Activated T-helper 1 cell treated with anti-CD3 and anti-CD28 coated beads, Interleukin-12 subunit alpha, Interleukin-12 subunit beta, Interleukin-2, Interleukin-4 antibody, amounts not matched to agents 30 ng/mL and 10 ng/mL and 1 ng/mL, durations not matched to agents 14 hours and 24 hours and 36 hours (primary cell): ENCODE results near the gene ACAP1. TPM values are rescaled to one million over a fixed set of nuclear protein-coding genes. Genes with fewer than 3 reads are reported as not detected.
A peak's percentile ranks its signal among the peaks of the same experiment; 100 is the strongest.
"Not testable (repeated sequence)": the region's sequence is repeated elsewhere in the genome, so short reads cannot be mapped to it uniquely, and the experiment has no call there.

ENCODE experiments used
- DNase-seq: peaks from one replicate; pipeline ENCODE4 v3.0.0; 2021; ENCODE audit warnings: low spot score
- H3K27ac Mint-ChIP-seq: one replicate; pipeline ENCODE4 v1.8.0; 2021; ENCODE audit warnings: mild to moderate bottlenecking, mixed read lengths
- H3K27me3 Mint-ChIP-seq: one replicate; pipeline ENCODE4 v1.8.0; 2022; ENCODE audit warnings: mild to moderate bottlenecking, moderate library complexity, mixed read lengths; ENCODE audit not compliant: insufficient read depth
- H3K36me3 Mint-ChIP-seq: one replicate; pipeline ENCODE4 v1.8.0; 2021; ENCODE audit warnings: low read depth, mixed read lengths
- H3K4me1 Mint-ChIP-seq: one replicate; pipeline ENCODE4 v1.8.0; 2021; ENCODE audit warnings: low read depth, mixed read lengths
- H3K4me3 Mint-ChIP-seq: one replicate; pipeline ENCODE4 v1.8.0; 2021; ENCODE audit warnings: mild to moderate bottlenecking, moderate library complexity, mixed read lengths
- H3K9me3 Mint-ChIP-seq: one replicate; pipeline ENCODE4 v1.8.0; 2021; ENCODE audit warnings: mixed read lengths
- intact Hi-C: fragments of 100-400 bp; cut with micrococcal nuclease; formaldehyde crosslinking; loops from one replicate; pipeline ENCODE4 v1.15.1; 2024
- total RNA-seq: library from RNA; stranded (reverse); gene quantifications from 2 replicates; pipeline ENCODE4 v1.2.3, GENCODE V29; 2022

Gene ACAP1
- total RNA-seq, 1 donor from 2014 or later: 266 TPM

DNA sequence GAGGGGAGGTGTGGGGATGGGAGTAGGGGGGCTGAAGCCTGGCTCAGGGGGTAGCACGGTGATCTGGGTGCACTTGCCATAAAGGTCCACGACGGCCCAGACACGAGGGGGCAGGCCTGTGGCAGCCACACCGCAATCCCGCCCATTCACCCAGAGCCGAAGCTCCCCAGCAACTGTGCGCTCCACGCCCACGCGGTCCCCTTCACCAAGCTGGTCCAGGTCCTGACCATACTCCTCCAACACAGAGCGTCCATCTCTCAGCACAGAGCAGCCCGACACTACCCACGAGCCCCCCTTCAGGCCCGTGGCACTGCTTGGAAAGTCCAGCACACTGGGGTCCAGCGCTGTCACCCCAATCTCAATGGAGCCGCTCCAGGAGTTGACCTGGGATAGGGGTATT, 8.8 kb upstream of the ACAP1 start:
- DNase-seq: no peak
- Mint-ChIP-seq H3K27ac (no peak overlapping the region), H3K4me3 (peak overlapping the region; percentile 57), H3K9me3 (no peaks in the 10 kb centered on the region), H3K4me1 (peaks cover 33% of the 10 kb centered on the region), H3K36me3 (peaks cover 3% of the 10 kb centered on the region), H3K27me3 (no peaks in the 10 kb centered on the region)
- intact Hi-C loops: no loop called here

DNA sequence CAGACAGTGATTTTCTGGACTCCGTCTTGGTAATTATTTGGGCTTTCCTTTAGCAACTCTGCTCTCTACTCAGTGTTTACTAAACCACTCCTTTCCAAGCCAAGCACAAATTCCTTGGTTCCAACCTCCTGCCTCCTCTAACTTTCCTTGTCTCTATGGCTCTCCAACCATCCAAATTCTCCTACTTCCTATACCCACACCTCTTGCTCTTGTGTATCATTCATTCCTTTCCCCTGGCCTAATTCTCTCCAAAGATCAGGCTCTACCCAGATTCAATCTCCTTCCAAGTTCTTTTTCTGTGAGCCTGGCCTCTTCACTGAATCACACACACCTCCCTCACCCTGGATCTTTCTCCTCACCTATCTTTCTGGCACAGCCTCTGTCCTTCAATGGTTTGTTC, 8.3 kb upstream of the ACAP1 start:
- H3K9me3 Mint-ChIP-seq: no peaks in the 10 kb centered on the region
- H3K4me1 Mint-ChIP-seq: peaks cover 38% of the 10 kb centered on the region
- H3K4me3 Mint-ChIP-seq: peak overlapping the region; percentile 97
- H3K27me3 Mint-ChIP-seq: no peaks in the 10 kb centered on the region
- H3K36me3 Mint-ChIP-seq: peaks cover 3% of the 10 kb centered on the region
- intact Hi-C loops: loop anchor here (2.0 kb wide), 1 partner anchor 67 kb away; the partner anchor contains the start of gene PLSCR3
- DNase-seq: no peak
- peak overlapping the region; percentile 62 for H3K27ac Mint-ChIP-seq

DNA sequence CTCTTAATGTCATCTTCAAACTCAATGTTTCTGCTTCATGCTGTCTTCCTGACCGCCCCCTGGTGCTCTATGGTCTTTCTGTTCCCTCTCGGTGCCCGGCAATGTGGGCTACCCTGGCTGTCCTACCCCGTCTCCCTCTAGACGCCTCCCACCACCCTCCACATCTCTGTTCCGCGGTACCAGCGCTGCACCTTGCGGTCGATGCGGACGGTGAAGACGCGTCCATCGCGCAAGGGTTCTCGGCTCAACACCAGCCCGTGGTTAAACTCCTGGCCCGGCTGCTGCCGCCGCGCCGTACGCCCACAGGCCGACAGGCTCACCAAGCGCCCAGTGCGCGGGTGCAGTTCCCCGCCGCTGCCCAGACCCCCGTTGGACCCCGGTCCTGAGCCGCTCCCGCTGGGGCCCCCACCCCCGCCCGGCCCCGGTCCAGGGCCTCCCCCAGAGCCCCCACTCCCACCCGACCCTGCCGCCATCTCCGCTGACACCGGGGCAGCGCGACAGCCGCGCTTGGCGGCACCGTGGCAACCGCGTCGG, 7.4 kb upstream of the ACAP1 start, which contains the start of gene NEURL4:
Gene NEURL4, minus strand, starts transcription at position 496 of the 534 bp plus-strand sequence. Its CDS starts 23 bp downstream, at position 473.
- Mint-ChIP-seq H3K9me3 (no peaks in the 10 kb centered on the region), H3K27me3 (no peaks in the 10 kb centered on the region), H3K4me3 (peak within 1 kb of the TSS; percentile 97), H3K36me3 (no peaks in the 10 kb centered on the region), H3K4me1 (peaks cover 38% of the 10 kb centered on the region), H3K27ac (peak within 1 kb of the TSS; percentile 94)
- intact Hi-C loops: loop anchor here (1.0 to 2.0 kb wide), 10 partner anchors 8 to 357 kb away; partner anchors contain the start of genes EIF5A, GPS2, PLSCR3 and POLR2A
- DNase-seq: no peak

DNA sequence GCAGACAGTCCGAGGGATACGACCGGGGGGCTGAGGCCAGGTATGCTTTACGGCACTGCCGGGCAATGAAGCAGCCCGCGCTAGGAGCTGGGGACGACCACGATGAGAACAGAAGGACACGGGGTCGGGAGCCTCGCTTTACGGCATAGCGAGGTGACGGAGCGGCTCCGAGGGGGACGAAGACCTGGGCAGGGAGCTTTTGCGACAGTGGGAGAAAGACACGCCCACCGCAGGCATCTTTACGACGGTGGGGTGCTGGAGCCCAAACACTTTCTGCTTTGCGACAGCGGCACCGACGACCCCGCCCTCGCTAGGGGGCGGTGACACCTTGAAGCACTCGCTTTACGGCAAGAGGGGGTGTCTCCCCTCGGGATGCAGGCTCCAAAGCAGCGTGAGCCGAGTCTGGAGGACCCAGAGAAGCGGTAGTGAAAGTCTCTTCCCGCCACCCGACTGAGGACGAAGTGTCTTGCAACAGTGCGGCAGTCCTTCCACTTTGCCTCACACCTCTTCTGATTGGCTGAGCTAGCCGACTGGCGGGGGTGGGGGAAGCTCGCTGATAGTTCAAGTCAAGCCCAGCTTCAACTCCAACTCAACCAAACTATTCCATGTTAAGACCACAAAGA, 6.8 kb upstream of the ACAP1 start:
- no peaks in the 10 kb centered on the region for H3K27me3 Mint-ChIP-seq
- H3K36me3 Mint-ChIP-seq: no peaks in the 10 kb centered on the region
- H3K4me1 Mint-ChIP-seq: peaks cover 38% of the 10 kb centered on the region
- peak overlapping the region; percentile 94 for H3K27ac Mint-ChIP-seq
- DNase-seq: peak; percentile 94
- peak overlapping the region; percentile 93 for H3K4me3 Mint-ChIP-seq
- no peaks in the 10 kb centered on the region for H3K9me3 Mint-ChIP-seq
- intact Hi-C loops: loop anchor here (1.0 to 2.0 kb wide), 10 partner anchors 8 to 357 kb away; partner anchors contain the start of genes EIF5A, GPS2, PLSCR3 and POLR2A

DNA sequence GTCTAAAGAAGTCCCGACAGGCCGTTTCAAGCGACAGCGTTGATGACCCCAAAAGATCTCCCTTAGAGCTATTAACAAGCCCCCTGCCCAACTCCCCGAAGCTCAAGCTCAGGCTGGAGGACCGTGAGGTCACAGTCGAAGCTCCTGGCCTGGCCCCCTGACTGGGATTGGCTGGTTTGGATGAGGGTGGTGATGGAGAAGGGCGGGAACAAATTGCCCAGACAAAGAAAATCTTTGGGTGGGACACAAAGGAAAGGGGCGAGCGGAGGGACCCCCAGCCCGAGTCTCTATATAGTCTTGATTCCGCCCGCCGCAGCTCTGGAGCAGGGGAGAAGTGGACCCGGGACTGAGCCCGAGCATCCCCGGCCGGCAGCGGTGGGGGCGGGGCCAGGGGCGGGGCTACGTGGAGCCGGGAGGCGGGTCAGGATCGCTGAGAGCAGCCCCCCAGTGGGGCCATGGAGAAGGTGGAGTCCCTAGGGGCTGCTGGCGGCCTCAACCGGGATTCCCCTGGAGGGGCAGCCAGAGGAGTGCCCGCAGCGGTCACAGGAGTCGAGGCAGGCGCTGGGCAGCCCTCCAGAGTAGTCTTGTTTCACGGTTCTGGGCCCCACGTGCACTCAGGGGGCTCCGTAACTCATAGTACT, 6.2 kb upstream of the ACAP1 start:
- Mint-ChIP-seq H3K27ac (peak overlapping the region; percentile 94), H3K4me1 (peaks cover 41% of the 10 kb centered on the region)

DNA sequence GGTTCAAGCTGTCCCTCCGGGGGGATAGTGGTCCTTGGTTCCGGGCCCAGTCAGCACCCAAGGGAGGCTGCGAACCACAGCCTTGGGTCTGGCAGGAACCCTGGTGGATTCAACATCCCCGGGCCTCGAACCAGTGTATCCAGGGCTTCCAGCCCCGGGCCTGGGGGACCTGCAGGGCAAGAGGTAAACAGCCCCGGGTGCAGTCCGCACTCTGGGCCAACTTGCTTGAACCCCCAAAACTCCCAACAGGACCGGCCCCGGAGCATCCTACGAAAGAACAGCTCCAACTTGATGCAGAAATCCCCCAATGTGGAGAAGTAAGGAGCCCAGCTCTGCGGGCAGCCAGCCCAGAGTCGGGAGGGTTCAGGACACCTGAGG, 5.7 kb upstream of the ACAP1 start:
- peaks cover 46% of the 10 kb centered on the region for H3K4me1 Mint-ChIP-seq
- no peaks in the 10 kb centered on the region for H3K27me3 Mint-ChIP-seq
- H3K4me3 Mint-ChIP-seq: peak overlapping the region; percentile 93
- peak overlapping the region; percentile 40 for H3K27ac Mint-ChIP-seq
- H3K9me3 Mint-ChIP-seq: no peaks in the 10 kb centered on the region
- DNase-seq: no peak
- H3K36me3 Mint-ChIP-seq: no peaks in the 10 kb centered on the region
- intact Hi-C loops: no loop called here

More for the DNA sequence above, 6.2 kb upstream of the ACAP1 start:
- no peaks in the 10 kb centered on the region for H3K36me3 Mint-ChIP-seq
- H3K27me3 Mint-ChIP-seq: no peaks in the 10 kb centered on the region
- no peaks in the 10 kb centered on the region for H3K9me3 Mint-ChIP-seq
- H3K4me3 Mint-ChIP-seq: peak overlapping the region; percentile 93
- intact Hi-C loops: loop anchor here (1.0 to 2.0 kb wide), 10 partner anchors 7 to 356 kb away; partner anchors contain the start of genes EIF5A, GPS2, PLSCR3 and POLR2A
- DNase-seq: peak; percentile 76

DNA sequence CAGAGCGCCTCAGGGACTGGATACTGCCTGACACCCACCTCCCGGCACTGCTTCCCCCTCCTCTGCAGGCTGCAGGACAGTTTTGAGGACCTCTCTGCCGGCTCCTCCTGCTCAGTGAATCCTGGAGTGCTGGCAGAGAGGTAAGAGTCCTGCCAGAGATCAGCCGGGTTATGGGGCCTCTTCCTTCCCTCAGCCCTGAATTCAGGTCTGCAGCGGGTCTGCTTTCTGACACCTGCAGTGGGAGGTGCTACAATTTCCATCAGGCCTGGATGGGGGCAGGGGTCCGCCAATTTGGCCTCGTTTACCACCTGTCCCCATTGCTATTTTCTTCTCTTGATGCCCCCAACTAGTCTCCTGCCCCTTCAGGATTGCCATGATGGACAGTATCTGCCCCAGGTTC, 4.2 kb upstream of the ACAP1 start:
- Mint-ChIP-seq H3K27me3 (no peaks in the 10 kb centered on the region), H3K4me1 (peaks cover 57% of the 10 kb centered on the region), H3K4me3 (peak overlapping the region; percentile 69), H3K36me3 (peaks cover 4% of the 10 kb centered on the region), H3K9me3 (no peaks in the 10 kb centered on the region), H3K27ac (peak overlapping the region; percentile 80)
- intact Hi-C loops: no loop called here
- DNase-seq: no peak

DNA sequence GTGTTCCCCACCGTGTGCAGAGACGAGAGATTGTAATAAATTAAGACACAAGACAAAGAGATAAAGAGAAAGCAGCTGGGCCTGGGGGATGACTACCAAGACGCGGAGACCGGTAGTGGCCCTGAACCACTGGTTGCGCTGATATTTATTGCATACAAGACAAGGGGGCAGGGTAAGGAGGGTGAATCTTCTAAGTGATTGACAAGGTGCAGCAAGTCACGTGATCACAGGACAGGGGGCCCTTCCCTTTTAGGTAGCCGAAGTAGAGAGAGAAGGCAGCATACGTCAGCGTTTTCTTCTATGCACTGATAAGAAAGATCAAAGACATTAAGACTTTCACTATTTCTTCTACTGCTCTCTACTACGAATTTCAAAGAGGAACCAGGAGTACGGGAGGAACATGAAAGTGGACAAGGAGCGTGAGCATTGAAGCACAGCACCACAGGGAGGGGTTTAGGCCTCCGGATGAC, 3.7 kb upstream of the ACAP1 start:
- peak overlapping the region; percentile 69 for H3K4me3 Mint-ChIP-seq
- peak overlapping the region; percentile 80 for H3K27ac Mint-ChIP-seq
- peaks cover 61% of the 10 kb centered on the region for H3K4me1 Mint-ChIP-seq
- H3K27me3 Mint-ChIP-seq, H3K9me3 Mint-ChIP-seq, intact Hi-C loops, H3K36me3 Mint-ChIP-seq: not testable (repeated sequence)
- DNase-seq: peak; percentile 33

DNA sequence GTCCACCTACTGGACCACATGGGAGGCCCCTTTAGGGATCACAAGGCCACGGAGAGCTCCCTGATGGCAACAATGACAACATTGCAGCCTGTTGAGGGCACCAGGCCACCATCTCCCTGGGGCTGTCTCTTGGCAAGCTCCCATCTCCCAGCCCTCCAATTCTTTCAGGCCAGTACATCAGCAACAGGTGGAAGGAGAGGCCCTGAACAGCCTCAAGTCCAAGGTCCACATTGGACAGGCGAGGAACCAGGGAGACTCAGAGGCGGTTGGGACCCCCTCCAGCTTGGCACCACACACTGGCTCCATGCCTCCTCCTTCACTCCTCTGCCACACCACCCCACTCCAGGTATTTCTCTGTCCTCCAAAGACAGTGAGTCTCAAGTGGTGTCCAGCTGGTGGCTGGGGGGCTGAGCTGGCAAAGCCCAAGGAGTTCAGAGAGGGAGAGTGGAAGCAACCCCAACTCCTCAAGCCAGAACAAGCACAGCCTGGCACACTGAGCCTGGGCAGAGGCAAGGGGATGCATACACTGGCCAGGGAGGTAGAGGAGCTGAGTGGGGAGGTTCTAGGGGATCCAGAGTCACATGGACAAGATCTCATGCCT, 1.3 kb upstream of the ACAP1 start:
- Mint-ChIP-seq H3K27ac (peak overlapping the region; percentile 69), H3K36me3 (peaks cover 15% of the 10 kb centered on the region), H3K4me1 (peaks cover 55% of the 10 kb centered on the region), H3K27me3 (no peaks in the 10 kb centered on the region), H3K4me3 (peak overlapping the region; percentile 91), H3K9me3 (no peaks in the 10 kb centered on the region)
- no peak for DNase-seq
- intact Hi-C loops: no loop called here

DNA sequence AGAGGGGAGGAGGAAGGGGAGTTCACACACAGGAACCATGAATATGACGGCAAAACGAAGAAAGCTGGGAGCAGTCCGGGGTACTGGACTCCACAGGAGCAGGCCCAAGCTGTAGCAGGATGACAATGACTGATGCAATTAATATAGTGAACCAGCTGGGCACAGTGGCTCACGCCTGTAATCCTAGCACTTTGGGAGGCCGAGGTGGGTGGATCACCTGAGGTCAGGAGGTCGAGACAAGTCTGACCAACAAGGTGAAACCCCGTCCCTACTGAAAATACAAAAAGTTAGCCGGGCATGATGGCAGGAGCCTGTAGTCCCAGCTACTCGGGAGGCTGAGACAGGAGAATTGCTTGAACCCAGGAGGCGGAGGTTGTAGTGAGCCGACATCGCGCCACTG, 564 bp upstream of the ACAP1 start:
- Mint-ChIP-seq H3K36me3 (peaks cover 17% of the 10 kb centered on the region), H3K27ac (peak overlapping the region; percentile 93), H3K4me1 (peaks cover 54% of the 10 kb centered on the region), H3K4me3 (peak overlapping the region; percentile 91)
- not testable (repeated sequence) for DNase-seq, H3K27me3 Mint-ChIP-seq, H3K9me3 Mint-ChIP-seq
- intact Hi-C loops: loop anchor here (2.0 kb wide), 2 partner anchors 15 to 55 kb away; partner anchors contain the start of gene SLC2A4

DNA sequence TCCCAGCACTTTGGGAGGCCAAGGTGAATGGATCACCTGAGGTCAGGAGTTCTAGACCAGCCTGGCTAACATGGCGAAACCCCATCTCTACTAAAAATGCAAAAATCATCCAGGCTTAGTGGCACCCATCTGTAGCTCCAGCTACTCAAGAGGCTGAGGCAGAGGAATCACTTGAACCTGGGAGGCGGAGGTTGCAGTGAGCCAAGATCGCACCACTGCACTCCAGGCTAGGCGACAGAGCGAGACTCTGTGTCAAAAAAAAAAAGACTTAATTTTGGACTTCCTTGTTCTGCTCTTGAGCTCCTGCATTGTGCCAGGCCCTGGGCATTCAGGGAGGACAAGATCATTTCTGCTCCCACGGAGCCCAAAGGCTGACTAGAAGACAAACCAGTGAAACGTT, 1.3 kb downstream of the ACAP1 start:
- Mint-ChIP-seq H3K36me3 (peaks cover 20% of the 10 kb centered on the region), H3K4me3 (peak overlapping the region; percentile 91), H3K27ac (peak overlapping the region; percentile 93), H3K4me1 (peaks cover 45% of the 10 kb centered on the region)
- H3K27me3 Mint-ChIP-seq, H3K9me3 Mint-ChIP-seq, DNase-seq: not testable (repeated sequence)
- intact Hi-C loops: loop anchor here (1.0 to 2.0 kb wide), 3 partner anchors 8 to 57 kb away; partner anchors contain the start of genes NEURL4 and SLC2A4

DNA sequence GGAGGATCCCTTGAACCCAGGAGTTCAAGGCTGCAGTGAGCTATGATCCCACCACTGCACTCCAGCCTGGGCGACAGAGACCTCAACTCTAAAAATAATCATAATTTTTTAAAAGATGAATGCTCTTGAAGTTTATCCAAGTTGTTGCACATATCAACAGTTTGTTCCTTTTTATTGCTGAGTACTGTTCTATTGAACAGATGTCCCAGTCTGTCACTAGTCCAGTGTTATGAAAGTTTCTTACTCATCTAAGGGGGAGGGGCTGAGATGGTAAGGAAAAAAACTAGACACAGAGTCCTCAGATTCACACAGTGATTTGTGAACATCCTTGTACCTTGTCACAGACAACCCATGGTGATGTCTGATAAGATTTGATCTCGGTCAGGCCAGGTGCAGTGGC, 3.9 kb downstream of the ACAP1 start:
- H3K9me3 Mint-ChIP-seq: no peaks in the 10 kb centered on the region
- intact Hi-C loops: no loop called here
- H3K27ac Mint-ChIP-seq: no peak overlapping the region

More for the DNA sequence above, 3.9 kb downstream of the ACAP1 start:
- peaks cover 42% of the 10 kb centered on the region for H3K4me1 Mint-ChIP-seq
- H3K27me3 Mint-ChIP-seq: no peaks in the 10 kb centered on the region
- no peak overlapping the region for H3K4me3 Mint-ChIP-seq
- DNase-seq: no peak
- peaks cover 28% of the 10 kb centered on the region for H3K36me3 Mint-ChIP-seq
